GM12878 (cell line): ENCODE results near the gene BBS9. TPM values are rescaled to one million over a fixed set of nuclear protein-coding genes. Genes with fewer than 3 reads are reported as not detected.

ENCODE experiments used
- ATAC-seq: fragments of 200-7000 bp; cut with Tn5 transposase; 3 replicates; pipeline ENCODE4 v1.9.1; 2020; ENCODE audit warnings: mild to moderate bottlenecking, moderate library complexity
- BruUV-seq: library from RNA; stranded (reverse); fragments of 400-500 nt; replicated peaks from 2 replicates; lab custom pipeline; 2021; lab: Mats Ljungman, UMichigan
- CTCF ChIA-PET: fragments of 300-600 bp; sonication (Branson Sonifier 250); formaldehyde crosslinking; extraction: SDS; loops from one replicate; lab custom pipeline; 2021; ENCODE audit warnings: inconsistent platforms; lab: Yijun Ruan, JAX
- POLR2A ChIA-PET: fragments of 350-600 bp; formaldehyde crosslinking; extraction: SDS; loops from one replicate; lab custom pipeline; 2021; ENCODE audit warnings: inconsistent platforms; lab: Charles Lee
- RAD21 ChIA-PET: fragments of 300-600 bp; sonication (Branson Sonifier 250); formaldehyde crosslinking; loops from one replicate; lab custom pipeline; 2023; ENCODE audit warnings: antibody characterized with exemption; ENCODE audit not compliant: unreplicated experiment; lab: Charles Lee
- SMC1A ChIA-PET: fragments of 300-600 bp; sonication (Branson Sonifier 250); formaldehyde crosslinking; loops from one replicate; lab custom pipeline; 2023; ENCODE audit not compliant: unreplicated experiment, uncharacterized antibody; lab: Charles Lee
- DNase-seq: peaks from one replicate; pipeline ENCODE4 v3.0.0-alpha.2; 2011; ENCODE audit warnings: low read depth, low spot score
- FAIRE-seq: peaks from 3 replicates; lab custom pipeline; 2011; peaks lifted over from hg19 to GRCh38; lab: Jason Lieb, UNC
- H2AFZ ChIP-seq: 2 replicates; pipeline ENCODE4 v1.6.0; 2011; ENCODE audit warnings: low read depth, low read length, control low read depth; ENCODE audit not compliant: control insufficient read depth
- H3K27ac ChIP-seq: 2 replicates; pipeline ENCODE4 v1.5.1; 2011; ENCODE audit warnings: control low read depth; ENCODE audit not compliant: control insufficient read depth, insufficient read depth
- H3K27me3 ChIP-seq, 2 experiments: replicated peaks in 1 of 2; 2 replicates each; pipeline versions ENCODE4 v1.6.0 to v1.6.1; 2011; ENCODE audit warnings: low read length in 1 of 2; ENCODE audit not compliant: control insufficient read depth in 2 of 2, insufficient read depth in 2 of 2
- H3K36me3 ChIP-seq, 2 experiments: 2 replicates each; pipeline ENCODE4 v1.5.1; 2011; ENCODE audit warnings: low read length in 1 of 2; ENCODE audit not compliant: control insufficient read depth in 2 of 2, insufficient read depth in 2 of 2
- H3K4me1 ChIP-seq: 2 replicates; pipeline ENCODE4 v1.6.1; 2011; ENCODE audit warnings: mild to moderate bottlenecking, low read length, moderate library complexity, mixed read lengths; ENCODE audit not compliant: control insufficient read depth, insufficient read depth
- H3K4me2 ChIP-seq: 2 replicates; pipeline ENCODE4 v1.6.0; 2011; ENCODE audit warnings: control low read depth; ENCODE audit not compliant: control insufficient read depth, insufficient read depth
- H3K4me3 ChIP-seq: fragments of 200-600 bp; sonication (generic); 2 replicates; pipeline ENCODE4 v1.5.1; 2016
- H3K79me2 ChIP-seq: 2 replicates; pipeline ENCODE4 v1.6.0; 2011; ENCODE audit warnings: low read length; ENCODE audit not compliant: control insufficient read depth, insufficient read depth
- H3K9ac ChIP-seq: 2 replicates; pipeline ENCODE4 v1.8.0; 2011; ENCODE audit warnings: low read length, control low read depth, mixed read lengths; ENCODE audit not compliant: control insufficient read depth, insufficient read depth
- H3K9me3 ChIP-seq: replicated peaks from 3 replicates; pipeline ENCODE4 v1.5.1; 2011; ENCODE audit warnings: mild to moderate bottlenecking, low read length; ENCODE audit not compliant: control insufficient read depth, insufficient read depth
- H4K20me1 ChIP-seq: 2 replicates; pipeline ENCODE4 v1.6.0; 2011; ENCODE audit not compliant: control insufficient read depth, insufficient read depth
- ASH2L ChIP-seq: fragments of 300-600, 200-600 bp; sonication (generic); IDR thresholded peaks from 2 replicates; pipeline ENCODE4 v1.6.1; 2017; ENCODE audit warnings: low read depth, mild to moderate bottlenecking, borderline replicate concordance
- BCL11A ChIP-seq: IDR thresholded peaks from 2 replicates; pipeline ENCODE4 v1.6.1; 2011; ENCODE audit warnings: low read depth, low read length
- CREB1 ChIP-seq: IDR thresholded peaks from 2 replicates; pipeline ENCODE4 v1.6.1; 2012; ENCODE audit warnings: low read depth, mild to moderate bottlenecking, inconsistent platforms
- DPF2 ChIP-seq: fragments of 450-650 bp; IDR thresholded peaks from 2 replicates; pipeline ENCODE4 v1.6.1; 2017; ENCODE audit warnings: mild to moderate bottlenecking
- ETV6 ChIP-seq, 2 experiments: fragments of 450-650 bp in 1 of 2; IDR thresholded peaks in 1 of 2; conservative IDR thresholded peaks in 1 of 2; 2 replicates each; pipeline ENCODE4 v1.6.1; 2014; ENCODE audit warnings: antibody characterized with exemption in 1 of 2, borderline replicate concordance in 1 of 2, low read depth in 1 of 2, mild to moderate bottlenecking in 1 of 2, moderate library complexity in 1 of 2
- IRF3 ChIP-seq: fragments of 450-650 bp; IDR thresholded peaks from 2 replicates; pipeline ENCODE4 v1.6.1; 2014; ENCODE audit warnings: mild to moderate bottlenecking
- KDM1A ChIP-seq: fragments of 200-600 bp; sonication (generic); IDR thresholded peaks from 2 replicates; pipeline ENCODE4 v1.6.1; 2016; ENCODE audit warnings: borderline replicate concordance
- NFYB ChIP-seq: IDR thresholded peaks from 2 replicates; pipeline ENCODE4 v1.6.1; 2011; ENCODE audit warnings: low read depth, mild to moderate bottlenecking, low read length, improper control_type of control experiment, moderate library complexity; ENCODE audit not compliant: insufficient read depth
- NR2F1 ChIP-seq: fragments of 450-650 bp; conservative IDR thresholded peaks from 2 replicates; pipeline ENCODE4 v1.6.1; 2017; ENCODE audit warnings: mild to moderate bottlenecking
- PBX3 ChIP-seq: IDR thresholded peaks from 2 replicates; pipeline ENCODE4 v1.6.1; 2011; ENCODE audit warnings: mild to moderate bottlenecking, low read depth, low read length, moderate library complexity; ENCODE audit not compliant: insufficient replicate concordance
- ZNF217 ChIP-seq: fragments of 450-650 bp; IDR thresholded peaks from 2 replicates; pipeline ENCODE4 v1.6.1; 2017; ENCODE audit warnings: antibody characterized with exemption, mild to moderate bottlenecking
- WGBS: methylation state at CpG from one replicate; pipeline ENCODE4 v1.1.6; 2016; ENCODE audit warnings: low lambda C conversion rate; ENCODE audit not compliant: insufficient replicate concordance, insufficient coverage; ENCODE audit errors: missing lambda C conversion rate; 5-methylcytosine and 5-hydroxymethylcytosine counted together
- in situ Hi-C: fragments of 300-500 bp; cut with MboI; formaldehyde crosslinking; loops from 9 replicates; pipeline ENCODE4 v1.14.3; 2018; ENCODE audit warnings: mixed read lengths
- intact Hi-C: fragments of 100-400 bp; cut with micrococcal nuclease; formaldehyde crosslinking; loops from one replicate; pipeline ENCODE4 v1.14.2; 2022; ENCODE audit not compliant: unreplicated experiment
- polyA plus RNA-seq, 11 experiments: library from polyadenylated mRNA; depleted of rRNA in 4 of 11; unstranded in 6 of 11; stranded (reverse) in 5 of 11; fragments of >200 nt; fragmentation: Nextera tagmentation in 4 of 11; fragmentation: Illumina TruSeq in 1 of 11; extraction: Ambion mirVana in 4 of 11; extraction: Trizol in 1 of 11; gene quantifications; 1 replicate in 1 of 11; 2 replicates in 10 of 11; pipeline versions ENCODE4 v1.2.1 to v1.2.3, GENCODE V29; 2011 to 2016; ENCODE audit warnings: inconsistent platforms in 2 of 11, missing spikeins in 2 of 11, low read depth in 1 of 11
- total RNA-seq, 4 experiments: library from RNA; depleted of rRNA in 3 of 4; stranded (reverse); fragments of >200 nt in 3 of 4; fragmentation: Illumina TruSeq in 1 of 4; extraction: Trizol in 1 of 4; gene quantifications; 2 replicates each; pipeline versions ENCODE4 v1.2.1 to v1.2.3, GENCODE V29; 2013 to 2021
- TF ChIP-seq, protein P1 (sequence below): fragments of 450-650 bp; IDR thresholded peaks from 2 replicates; pipeline ENCODE4 v1.6.1; 2017; ENCODE audit warnings: low read depth, mild to moderate bottlenecking, moderate library complexity
- TF ChIP-seq, protein P2 (sequence below): fragments of 450-650 bp; IDR thresholded peaks from 2 replicates; pipeline ENCODE4 v1.6.1; 2017; ENCODE audit warnings: mild to moderate bottlenecking, moderate library complexity

Gene BBS9
- total and polyA plus RNA-seq, 10 of the 15 experiments (the other 5 are each of a cell fraction or from before 2014, with no cell fraction given) = 1.2 to 5.6 (median 2.3) TPM

- in situ Hi-C loops = no loop called here
- intact Hi-C loops = no loop called here
- RAD21 ChIA-PET = no interaction called here
- DNase-seq = no peak
- H3K4me1 ChIP-seq = no peaks in the 10 kb centered on the region
- no peaks in the 10 kb centered on the region for H3K27me3 ChIP-seq
- no peak for ATAC-seq
- BruUV-seq = no TSS peak
- H3K9ac ChIP-seq = no peak overlapping the region
- no peaks in the 10 kb centered on the region for H4K20me1 ChIP-seq
- no peak overlapping the region for H3K4me2 ChIP-seq
- TF ChIP-seq ZNF217 = no peak
- TF ChIP-seq KDM1A = no peak
- no peak for TF ChIP-seq CREB1
- no peak for TF ChIP-seq NFYB
- no peak for TF ChIP-seq IRF3
- no peak for TF ChIP-seq BCL11A
- TF ChIP-seq NR2F1 = no peak
- TF ChIP-seq, protein P1, sequence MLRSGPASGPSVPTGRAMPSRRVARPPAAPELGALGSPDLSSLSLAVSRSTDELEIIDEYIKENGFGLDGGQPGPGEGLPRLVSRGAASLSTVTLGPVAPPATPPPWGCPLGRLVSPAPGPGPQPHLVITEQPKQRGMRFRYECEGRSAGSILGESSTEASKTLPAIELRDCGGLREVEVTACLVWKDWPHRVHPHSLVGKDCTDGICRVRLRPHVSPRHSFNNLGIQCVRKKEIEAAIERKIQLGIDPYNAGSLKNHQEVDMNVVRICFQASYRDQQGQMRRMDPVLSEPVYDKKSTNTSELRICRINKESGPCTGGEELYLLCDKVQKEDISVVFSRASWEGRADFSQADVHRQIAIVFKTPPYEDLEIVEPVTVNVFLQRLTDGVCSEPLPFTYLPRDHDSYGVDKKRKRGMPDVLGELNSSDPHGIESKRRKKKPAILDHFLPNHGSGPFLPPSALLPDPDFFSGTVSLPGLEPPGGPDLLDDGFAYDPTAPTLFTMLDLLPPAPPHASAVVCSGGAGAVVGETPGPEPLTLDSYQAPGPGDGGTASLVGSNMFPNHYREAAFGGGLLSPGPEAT = no peak
- no peak for TF ChIP-seq ASH2L
- TF ChIP-seq ETV6 (conservative IDR thresholded peaks at IDR 0.05 in 1 of 2, IDR thresholded peaks at IDR 0.05 in 1 of 2; ENCODE audit: borderline replicate concordance in 1 of 2, low read depth in 1 of 2) = no peak
- TF ChIP-seq, protein P2, sequence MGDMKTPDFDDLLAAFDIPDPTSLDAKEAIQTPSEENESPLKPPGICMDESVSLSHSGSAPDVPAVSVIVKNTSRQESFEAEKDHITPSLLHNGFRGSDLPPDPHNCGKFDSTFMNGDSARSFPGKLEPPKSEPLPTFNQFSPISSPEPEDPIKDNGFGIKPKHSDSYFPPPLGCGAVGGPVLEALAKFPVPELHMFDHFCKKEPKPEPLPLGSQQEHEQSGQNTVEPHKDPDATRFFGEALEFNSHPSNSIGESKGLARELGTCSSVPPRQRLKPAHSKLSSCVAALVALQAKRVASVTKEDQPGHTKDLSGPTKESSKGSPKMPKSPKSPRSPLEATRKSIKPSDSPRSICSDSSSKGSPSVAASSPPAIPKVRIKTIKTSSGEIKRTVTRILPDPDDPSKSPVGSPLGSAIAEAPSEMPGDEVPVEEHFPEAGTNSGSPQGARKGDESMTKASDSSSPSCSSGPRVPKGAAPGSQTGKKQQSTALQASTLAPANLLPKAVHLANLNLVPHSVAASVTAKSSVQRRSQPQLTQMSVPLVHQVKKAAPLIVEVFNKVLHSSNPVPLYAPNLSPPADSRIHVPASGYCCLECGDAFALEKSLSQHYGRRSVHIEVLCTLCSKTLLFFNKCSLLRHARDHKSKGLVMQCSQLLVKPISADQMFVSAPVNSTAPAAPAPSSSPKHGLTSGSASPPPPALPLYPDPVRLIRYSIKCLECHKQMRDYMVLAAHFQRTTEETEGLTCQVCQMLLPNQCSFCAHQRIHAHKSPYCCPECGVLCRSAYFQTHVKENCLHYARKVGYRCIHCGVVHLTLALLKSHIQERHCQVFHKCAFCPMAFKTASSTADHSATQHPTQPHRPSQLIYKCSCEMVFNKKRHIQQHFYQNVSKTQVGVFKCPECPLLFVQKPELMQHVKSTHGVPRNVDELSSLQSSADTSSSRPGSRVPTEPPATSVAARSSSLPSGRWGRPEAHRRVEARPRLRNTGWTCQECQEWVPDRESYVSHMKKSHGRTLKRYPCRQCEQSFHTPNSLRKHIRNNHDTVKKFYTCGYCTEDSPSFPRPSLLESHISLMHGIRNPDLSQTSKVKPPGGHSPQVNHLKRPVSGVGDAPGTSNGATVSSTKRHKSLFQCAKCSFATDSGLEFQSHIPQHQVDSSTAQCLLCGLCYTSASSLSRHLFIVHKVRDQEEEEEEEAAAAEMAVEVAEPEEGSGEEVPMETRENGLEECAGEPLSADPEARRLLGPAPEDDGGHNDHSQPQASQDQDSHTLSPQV = no peak
- no peak for TF ChIP-seq DPF2
- TF ChIP-seq PBX3 = no peak
- TF ChIP-seq, all 136 proteins: peak for 0
- Histone ChIP-seq H3K9me3 (no peaks in the 10 kb centered on the region; the same call in 2 of the 3 replicates), H3K4me3 (no peak overlapping the region), H2AFZ (no peak overlapping the region), H3K27ac (no peak overlapping the region), H3K79me2 (no peaks in the 10 kb centered on the region), H3K36me3 (no peaks in the 10 kb centered on the region)
- POLR2A ChIA-PET = no interaction called here
- FAIRE-seq = no peak
- CTCF ChIA-PET = no interaction called here
- WGBS = 67% methylated on average over 2 of the region's 2 CpGs
- SMC1A ChIA-PET = no interaction called here
Measured at GRCh38 chr7:33201821-33202220, 72.5 kb downstream of the BBS9 start.
